NCI-H226 (cell line): Measurements from ENCODE around the gene ADAMTS2.
"Not testable (repeated sequence)": the region's sequence is repeated elsewhere in the genome, so short reads cannot be mapped to it uniquely, and the experiment has no call there.

ENCODE experiments used
- DNase-seq: peaks from one replicate; pipeline ENCODE4 v3.0.0-alpha.2; 2015

The ADAMTS2 gene

DNA sequence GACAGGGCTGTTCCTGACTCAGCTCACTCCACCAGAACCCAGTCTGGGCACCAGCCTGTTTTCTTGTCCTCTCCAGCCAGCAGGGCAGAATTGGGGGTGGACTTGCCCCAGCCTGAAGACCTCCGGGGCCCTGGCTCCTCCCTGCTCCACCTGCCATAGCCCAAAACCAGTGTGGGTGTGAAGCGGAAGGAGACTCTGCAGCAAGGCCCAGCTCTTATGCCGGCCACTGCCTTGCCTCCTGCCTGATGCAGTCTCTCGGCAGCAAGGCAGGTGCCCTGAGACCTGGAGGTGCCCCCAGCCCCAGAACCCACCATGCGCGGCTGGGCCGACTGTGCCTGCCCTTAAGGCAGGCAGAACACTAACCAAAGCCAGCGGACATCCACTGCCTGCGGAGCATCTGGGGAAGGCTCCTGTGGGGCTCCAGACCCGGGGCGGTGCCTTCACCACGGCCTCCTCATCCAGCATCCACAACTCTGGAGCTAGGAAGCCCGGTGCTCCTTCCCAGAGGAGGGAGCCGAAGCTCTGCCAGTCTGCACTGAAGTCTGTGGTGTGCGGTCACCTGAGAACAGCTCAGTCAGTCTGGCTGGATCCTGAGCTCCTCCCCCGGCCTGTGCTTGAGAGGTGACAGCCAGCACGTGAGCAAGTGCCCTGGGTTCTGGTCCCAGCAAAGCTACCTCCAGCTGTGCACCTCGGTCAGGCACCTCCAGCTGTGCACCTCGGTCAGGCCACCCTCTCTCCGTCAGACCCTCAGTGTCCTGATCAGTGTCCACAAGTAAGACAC, 116.7 kb downstream of the ADAMTS2 start:
- no peak for DNase-seq

DNA sequence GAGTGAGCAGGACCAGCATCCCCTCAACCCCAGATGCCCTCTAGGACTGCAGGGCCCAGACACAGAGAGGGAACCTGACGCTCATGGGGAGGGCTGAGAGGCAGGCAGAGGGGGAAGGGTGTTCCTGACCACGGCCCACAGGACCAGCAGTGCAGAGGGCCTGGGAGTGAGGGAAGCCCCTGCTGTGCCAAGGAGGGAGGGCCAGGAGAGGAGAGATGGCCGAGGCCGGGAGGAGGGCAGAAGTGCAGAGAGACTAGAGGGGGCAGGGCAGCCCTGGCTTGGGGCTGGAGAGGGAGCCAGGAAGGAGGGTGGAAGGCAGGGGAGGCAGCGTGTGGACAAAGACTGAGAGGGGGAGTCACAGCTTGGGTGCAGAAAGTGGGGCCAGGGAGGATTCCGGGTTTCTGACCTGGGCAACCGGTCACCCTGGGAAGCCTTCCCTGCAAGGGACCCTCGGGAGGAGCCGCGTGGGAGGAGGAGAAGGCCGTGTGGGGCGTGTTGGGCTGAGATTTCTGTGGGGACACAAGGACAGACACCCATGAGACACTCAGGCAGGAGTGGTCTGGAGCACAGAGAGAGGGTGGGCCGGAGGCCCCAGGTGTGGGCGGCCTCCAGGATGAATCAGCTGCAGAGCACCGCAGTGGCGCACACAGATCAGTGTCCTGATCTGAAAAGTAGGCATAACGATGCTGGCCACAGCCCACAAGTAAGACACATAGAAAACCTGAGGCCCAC, 117.5 kb downstream of the ADAMTS2 start:
- no peak for DNase-seq

DNA sequence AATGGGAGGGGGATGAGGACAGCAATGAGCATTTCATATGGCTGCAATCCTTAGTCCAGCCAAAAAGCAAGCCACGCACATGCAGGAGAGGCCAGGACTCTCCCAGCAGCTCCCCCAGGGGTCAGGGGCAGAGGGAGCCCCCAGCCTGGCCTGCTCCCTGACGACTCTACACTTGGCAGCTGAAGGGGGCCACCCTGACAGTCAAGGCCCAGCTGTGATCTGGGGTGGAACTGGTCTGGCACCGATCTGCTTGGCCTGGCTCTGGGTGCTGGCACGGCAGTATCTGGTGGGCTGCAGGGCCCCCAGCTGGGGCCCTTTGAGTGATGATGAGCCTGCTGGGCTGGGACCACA, 118.1 kb downstream of the ADAMTS2 start:
- DNase-seq = no peak

- DNase-seq = no peak
Measured at GRCh38 chr5:179226696-179227095, 118.6 kb downstream of the ADAMTS2 start.

GRCh38 chr5:179225387-179225786, 119.9 kb downstream of the ADAMTS2 start:
- DNase-seq = no peak

DNA sequence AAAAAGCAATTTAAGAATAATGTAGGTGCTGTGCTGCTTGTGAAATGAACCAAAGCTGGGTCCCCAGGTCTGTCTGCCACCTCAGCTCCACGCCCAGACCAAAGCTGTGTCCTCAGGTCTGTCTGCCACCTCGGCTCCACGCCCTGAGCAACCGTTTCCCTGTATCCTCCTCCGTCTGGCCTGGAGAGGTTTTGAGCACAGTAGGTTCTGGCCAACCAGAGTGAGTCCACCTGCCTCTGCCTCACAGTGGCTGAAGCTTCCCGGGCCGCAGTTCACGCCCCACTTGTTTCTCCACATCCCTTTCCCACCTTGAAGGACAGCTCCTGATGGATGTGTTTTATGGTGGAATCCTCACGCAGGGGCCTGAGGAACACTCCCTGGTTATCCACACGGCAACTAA, 120.5 kb downstream of the ADAMTS2 start:
- DNase-seq = no peak

- no peak for DNase-seq
Measured at GRCh38 chr5:179223961-179224360, 121.3 kb downstream of the ADAMTS2 start.

- DNase-seq = no peak
Measured at GRCh38 chr5:179223528-179223927, 121.7 kb downstream of the ADAMTS2 start.

DNA sequence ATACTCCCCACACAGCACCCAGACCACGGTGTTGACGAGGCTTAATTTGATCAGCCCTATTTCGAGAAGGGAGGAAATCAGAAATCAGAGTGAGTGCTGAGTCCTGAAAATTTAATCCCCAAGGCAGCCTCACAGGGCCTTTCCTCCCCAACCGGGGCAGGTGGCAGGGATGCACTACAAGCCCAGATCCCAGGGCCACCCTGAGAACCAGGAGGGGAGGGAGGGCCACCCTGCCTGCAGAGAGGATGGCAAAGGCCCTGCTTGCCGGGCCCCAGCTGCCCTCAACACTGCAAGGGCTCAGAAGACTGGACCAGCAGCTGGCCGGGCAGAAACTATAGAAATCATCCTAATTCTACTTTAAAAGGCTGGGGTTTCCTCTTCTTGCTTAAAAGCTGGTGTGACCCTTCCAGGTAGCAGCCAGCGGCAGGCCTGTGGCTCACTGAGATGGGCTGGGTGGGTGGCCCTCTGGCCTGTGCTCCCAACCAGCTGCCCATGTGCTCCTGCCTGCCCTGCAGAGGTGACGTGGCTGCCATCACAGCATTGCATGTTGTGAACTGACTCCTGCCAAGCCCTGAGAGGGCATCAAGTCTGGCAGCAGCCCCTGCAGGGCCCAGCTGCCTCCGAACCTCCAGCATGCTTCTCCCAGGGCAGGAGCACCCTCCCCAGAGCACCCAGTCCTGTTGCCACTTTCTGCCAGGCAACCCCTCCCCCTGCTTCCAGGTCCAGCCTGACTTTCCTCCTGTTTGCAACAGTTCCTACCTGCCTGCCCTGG, 122.8 kb downstream of the ADAMTS2 start:
- no peak for DNase-seq

DNA sequence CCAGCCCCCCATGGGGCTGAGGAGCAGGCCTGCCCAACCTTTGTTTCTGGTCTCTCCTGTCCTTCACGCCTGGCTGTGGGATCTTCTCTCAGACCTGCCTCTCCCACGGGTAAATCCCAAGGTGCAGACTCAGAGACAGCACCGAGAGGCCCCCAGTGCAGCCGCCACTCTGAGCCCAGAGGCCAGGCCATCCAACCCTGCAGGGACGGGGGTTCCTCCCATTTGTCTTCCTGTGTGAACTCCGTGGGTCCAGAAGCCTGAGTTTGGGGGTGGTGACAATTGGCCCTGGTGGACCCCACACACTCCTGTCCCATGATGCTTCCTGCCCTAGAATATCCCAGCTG, 123.4 kb downstream of the ADAMTS2 start:
- DNase-seq = no peak

DNA sequence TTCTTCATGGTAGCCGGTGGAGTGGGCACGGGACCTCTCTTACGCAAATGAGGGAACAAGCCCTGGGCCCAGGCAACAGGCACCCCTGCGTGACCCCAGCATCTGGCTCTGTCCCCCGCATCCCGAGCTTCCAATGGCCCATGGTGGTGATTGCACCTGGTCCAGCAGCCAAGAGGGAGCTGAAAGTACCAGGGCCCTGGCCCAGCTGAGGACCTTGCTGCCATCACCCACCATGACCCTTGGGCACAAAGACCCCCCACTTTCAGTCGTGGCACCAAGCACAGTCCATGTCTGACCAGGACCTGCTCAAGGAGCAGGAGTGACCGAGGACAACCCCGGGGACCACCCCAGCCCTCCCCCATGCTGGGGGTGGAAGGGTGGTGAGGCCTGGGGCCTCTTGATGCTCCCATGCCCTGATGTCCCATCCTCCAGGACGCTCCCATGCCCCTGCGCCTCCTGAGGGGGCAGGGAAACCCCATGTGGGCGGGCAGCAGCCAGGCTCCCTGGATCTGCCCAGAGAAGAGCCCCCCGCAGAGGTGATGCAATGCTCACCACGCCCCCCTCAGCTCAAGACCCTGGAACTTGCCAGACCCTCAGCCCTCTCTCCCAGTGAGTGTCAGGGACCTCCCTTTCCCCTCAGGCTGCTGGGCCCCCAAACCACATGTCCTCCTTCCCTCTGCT, 123.9 kb downstream of the ADAMTS2 start:
- DNase-seq = no peak

- no peak for DNase-seq
Measured at GRCh38 chr5:179220716-179221115, 124.5 kb downstream of the ADAMTS2 start.

DNA sequence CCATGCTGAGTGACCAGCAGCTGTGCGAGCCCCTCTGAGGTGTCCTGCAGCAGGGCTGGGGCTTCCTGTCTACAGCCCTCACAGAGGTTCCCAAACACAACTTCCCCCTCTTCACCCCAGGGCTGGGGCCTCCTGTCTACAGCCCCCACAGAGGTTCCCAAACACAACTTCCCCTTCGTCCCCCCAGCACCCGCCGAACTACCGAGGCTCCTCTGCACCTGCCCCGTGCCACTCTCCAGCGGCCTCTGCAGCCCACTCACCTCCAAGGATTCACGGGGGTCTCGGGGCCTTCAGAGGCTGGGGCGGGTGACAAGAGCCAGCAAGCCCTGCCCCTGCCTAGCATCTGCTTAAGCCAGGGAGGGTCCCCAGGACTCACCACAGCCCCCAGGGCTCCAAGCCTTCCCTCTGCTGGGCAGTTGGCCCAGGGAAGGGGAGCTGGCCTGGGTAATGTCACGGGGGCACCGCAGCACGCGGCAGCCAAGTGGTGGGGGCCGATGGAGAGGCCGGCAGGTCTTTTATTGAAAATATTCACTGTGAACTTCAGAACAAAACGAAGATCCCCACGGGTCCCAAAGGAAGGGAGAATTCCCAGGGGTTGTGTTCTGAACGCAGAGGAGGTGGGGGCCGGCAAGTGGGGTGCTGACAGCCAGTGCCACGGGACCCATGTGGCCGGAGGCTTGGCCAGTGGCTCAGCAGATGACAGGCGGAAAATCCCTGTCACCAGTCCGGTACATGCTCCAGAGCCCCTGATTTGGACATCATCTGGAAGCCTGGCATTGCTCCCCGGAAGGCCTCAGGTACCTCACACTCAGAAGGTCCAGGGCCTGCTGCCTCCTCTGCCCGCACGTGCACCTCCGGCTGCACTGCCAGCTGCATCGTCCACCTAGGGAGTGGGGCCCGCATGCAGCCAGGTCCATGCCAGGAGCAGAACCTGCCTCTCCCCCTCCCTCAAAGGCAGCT, 125.3 kb downstream of the ADAMTS2 start:
- DNase-seq = no peak

- DNase-seq = no peak
Measured at GRCh38 chr5:179218943-179219330, 126.3 kb downstream of the ADAMTS2 start.

DNA sequence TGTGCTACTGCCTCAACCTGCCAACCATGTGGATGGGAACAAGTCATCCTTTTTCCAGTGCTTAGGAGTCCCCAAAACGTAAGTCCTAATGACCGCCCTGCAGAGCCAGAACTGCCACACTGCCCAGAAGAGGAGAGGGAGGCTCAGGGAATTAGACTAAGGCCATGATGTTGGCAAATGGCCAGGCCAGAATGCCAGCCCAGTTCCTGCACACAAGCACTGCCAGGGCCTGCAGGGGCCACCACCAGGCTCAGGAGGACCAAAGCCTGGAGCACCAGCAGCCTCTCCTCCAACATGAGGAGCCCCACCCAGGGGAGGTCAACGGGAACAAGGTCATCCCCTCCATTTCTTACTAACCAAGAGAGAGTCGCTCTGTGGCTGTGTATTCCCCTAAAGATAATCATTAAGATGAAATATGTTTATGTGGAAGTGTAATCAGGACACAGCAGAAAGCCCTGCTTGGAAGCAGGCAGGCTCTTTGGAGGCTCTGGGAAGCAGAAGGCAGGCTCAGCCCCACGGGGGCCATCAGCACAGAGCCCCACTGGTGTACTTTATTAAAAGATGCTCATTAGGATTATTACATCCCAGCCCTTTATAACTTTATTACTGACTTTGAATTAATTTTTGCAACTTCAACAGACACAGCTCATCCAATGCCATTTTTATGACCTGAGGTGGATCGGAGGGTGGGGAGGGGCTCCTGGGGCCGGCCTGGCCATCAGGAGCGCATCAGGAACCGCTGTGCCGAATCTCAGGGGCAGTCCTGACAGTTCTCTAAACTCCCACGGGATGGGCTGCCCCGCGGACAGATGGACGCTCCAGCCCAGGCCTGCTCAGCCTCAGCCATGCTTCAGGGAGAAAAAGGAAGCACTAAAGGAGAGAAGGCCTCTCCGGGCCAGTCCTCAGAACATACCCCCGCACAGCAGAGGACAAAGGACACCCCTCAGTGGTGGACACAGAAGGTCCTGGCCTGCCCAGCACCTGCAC, 127.0 kb downstream of the ADAMTS2 start:
- no peak for DNase-seq

DNA sequence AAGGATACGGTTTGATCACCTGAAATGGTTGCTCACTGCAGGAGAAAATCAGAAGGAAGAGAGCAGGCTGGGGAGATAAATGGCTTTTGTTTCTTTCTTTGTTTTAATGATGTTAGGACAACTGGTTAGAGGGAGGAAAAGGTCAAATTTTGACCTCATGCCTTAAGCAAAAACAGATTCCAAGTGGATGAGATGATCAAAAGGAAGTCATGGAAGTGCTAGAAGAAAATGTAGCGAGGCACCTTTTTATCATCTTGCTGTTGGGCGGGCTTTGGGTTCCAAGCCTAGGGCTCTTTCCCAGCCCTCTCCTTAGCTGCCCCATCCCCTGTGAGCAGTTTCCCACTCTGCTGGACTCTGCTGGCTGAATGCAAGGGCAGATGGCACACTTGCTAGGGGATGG, 127.9 kb downstream of the ADAMTS2 start:
- DNase-seq = peak; percentile 62

- not testable (repeated sequence) for DNase-seq
Measured at GRCh38 chr5:179216381-179216780, 128.9 kb downstream of the ADAMTS2 start.

DNA sequence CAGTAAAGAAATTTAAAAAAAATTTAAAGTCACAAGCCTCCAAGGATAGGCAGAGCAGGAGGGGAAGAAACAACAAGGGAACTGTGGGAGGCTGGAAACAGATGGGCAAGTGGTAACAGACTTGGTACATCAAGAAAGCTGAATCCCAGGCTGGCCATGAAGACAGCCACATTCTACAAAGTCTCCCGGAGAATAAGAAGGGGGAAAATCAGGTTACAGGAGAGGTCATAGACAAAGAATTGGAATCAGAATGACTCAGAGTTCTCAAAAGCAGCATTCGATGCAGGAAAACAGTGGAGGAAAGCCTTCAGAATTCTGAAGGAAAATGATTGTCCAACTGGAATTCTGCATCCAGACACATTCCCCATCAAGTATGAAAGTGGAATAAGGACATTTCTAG, 129.7 kb downstream of the ADAMTS2 start:
- DNase-seq = no peak

DNA sequence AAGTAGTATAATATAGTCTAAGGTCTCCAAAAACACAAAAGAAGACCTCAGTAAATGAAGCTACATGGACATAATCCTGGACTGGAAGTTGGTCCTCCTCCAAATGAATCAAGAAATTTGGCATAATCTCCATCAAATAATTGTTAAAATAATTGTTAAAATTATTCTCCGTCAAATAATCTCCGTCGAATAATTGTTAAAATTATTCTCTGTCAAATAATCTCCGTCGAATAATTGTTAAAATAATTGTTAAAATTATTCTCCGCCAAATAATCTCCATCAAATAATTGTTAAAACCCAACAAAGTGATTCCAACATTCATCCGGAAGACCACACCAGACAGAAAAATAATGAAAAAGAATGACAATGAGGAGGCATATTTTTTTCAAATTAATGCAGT, 130.6 kb downstream of the ADAMTS2 start:
- no peak for DNase-seq

GRCh38 chr5:179212870-179213269, 132.4 kb downstream of the ADAMTS2 start:
- no peak for DNase-seq

- no peak for DNase-seq
Measured at GRCh38 chr5:179211631-179212030, 133.6 kb downstream of the ADAMTS2 start.
